Astrocyte (in vitro differentiated cells and primary cell): Measurements from ENCODE around the gene C1QL1. TPM values are rescaled to one million over a fixed set of nuclear protein-coding genes. Genes with fewer than 3 reads are reported as not detected.

Experiments used
- DNase-seq: peaks from one replicate; pipeline ENCODE4 v3.0.0-alpha.2; 2010; ENCODE audit warnings: low read depth
- FAIRE-seq: peaks from 2 replicates; lab custom pipeline; 2011; peaks lifted over from hg19 to GRCh38; lab: Jason Lieb, UNC
- H2AFZ ChIP-seq: 2 replicates; pipeline ENCODE4 v1.6.0; 2012; ENCODE audit warnings: low read depth, low read length, inconsistent platforms
- H3K27ac ChIP-seq: 2 replicates; pipeline ENCODE4 v1.5.1; 2011; ENCODE audit warnings: low read depth, low read length, inconsistent platforms
- H3K27me3 ChIP-seq: 2 replicates; pipeline ENCODE4 v1.6.0; 2011; ENCODE audit warnings: low read length, inconsistent platforms; ENCODE audit not compliant: insufficient read depth
- H3K36me3 ChIP-seq: 2 replicates; pipeline ENCODE4 v1.5.1; 2011; ENCODE audit warnings: low read length, inconsistent platforms; ENCODE audit not compliant: insufficient read depth
- H3K4me1 ChIP-seq: 2 replicates; pipeline ENCODE4 v1.5.1; 2011; ENCODE audit warnings: low read length, inconsistent platforms; ENCODE audit not compliant: insufficient read depth
- H3K4me2 ChIP-seq: 2 replicates; pipeline ENCODE4 v1.6.0; 2012; ENCODE audit warnings: low read length, inconsistent platforms
- H3K4me3 ChIP-seq: 2 replicates; pipeline ENCODE4 v1.5.1; 2011; ENCODE audit warnings: low read depth, mild to moderate bottlenecking, low read length, inconsistent platforms; ENCODE audit not compliant: insufficient read depth
- H3K79me2 ChIP-seq: 2 replicates; pipeline ENCODE4 v1.6.0; 2012; ENCODE audit warnings: mild to moderate bottlenecking, low read length, inconsistent platforms; ENCODE audit not compliant: insufficient read depth
- H3K9ac ChIP-seq: 2 replicates; pipeline ENCODE4 v1.6.0; 2012; ENCODE audit warnings: mild to moderate bottlenecking, low read length, inconsistent platforms
- H3K9me3 ChIP-seq: 2 replicates; pipeline ENCODE4 v1.5.1; 2012; ENCODE audit warnings: low read depth, mild to moderate bottlenecking, low read length, inconsistent platforms; ENCODE audit not compliant: insufficient read depth
- H4K20me1 ChIP-seq: 2 replicates; pipeline ENCODE4 v1.6.0; 2012; ENCODE audit warnings: low read length, inconsistent platforms; ENCODE audit not compliant: insufficient read depth
- H3K27ac Mint-ChIP-seq: one replicate; pipeline ENCODE4 v1.8.0; 2021; ENCODE audit warnings: mild to moderate bottlenecking, mixed read lengths; ENCODE audit not compliant: unreplicated experiment
- H3K27me3 Mint-ChIP-seq: one replicate; pipeline ENCODE4 v1.8.0; 2021; ENCODE audit warnings: low read depth, mixed read lengths; ENCODE audit not compliant: unreplicated experiment
- H3K36me3 Mint-ChIP-seq: one replicate; pipeline ENCODE4 v1.8.0; 2021; ENCODE audit warnings: low read depth, mixed read lengths; ENCODE audit not compliant: unreplicated experiment
- H3K4me1 Mint-ChIP-seq: one replicate; pipeline ENCODE4 v1.8.0; 2021; ENCODE audit warnings: low read depth, mixed read lengths; ENCODE audit not compliant: unreplicated experiment
- H3K4me3 Mint-ChIP-seq: one replicate; pipeline ENCODE4 v1.8.0; 2021; ENCODE audit warnings: mild to moderate bottlenecking, moderate library complexity, mixed read lengths; ENCODE audit not compliant: unreplicated experiment
- H3K9me3 Mint-ChIP-seq: one replicate; pipeline ENCODE4 v1.8.0; 2021; ENCODE audit warnings: mild to moderate bottlenecking, mixed read lengths; ENCODE audit not compliant: unreplicated experiment
- CTCF ChIP-seq: IDR thresholded peaks from 2 replicates; pipeline ENCODE4 v1.5.1; 2011; ENCODE audit warnings: low read depth, mild to moderate bottlenecking, inconsistent platforms, low read length, moderate library complexity; ENCODE audit not compliant: insufficient read depth
- EZH2 ChIP-seq: IDR thresholded peaks from 2 replicates; pipeline ENCODE4 v1.6.1; 2012; ENCODE audit warnings: mild to moderate bottlenecking, low read length, inconsistent platforms; ENCODE audit not compliant: insufficient read depth
- total RNA-seq: library from RNA; stranded (reverse); gene quantifications from 2 replicates; pipeline ENCODE4 v1.2.1, GENCODE V29; 2021

C1QL1 gene
- total RNA-seq, 1 donor from 2014 or later = not detected

- Histone ChIP-seq H3K79me2 (no peaks in the 10 kb centered on the region), H2AFZ (peak overlapping the region; percentile 23), H3K4me1 (no peaks in the 10 kb centered on the region), H3K9me3 (no peaks in the 10 kb centered on the region), H3K27me3 (peaks cover 4% of the 10 kb centered on the region), H4K20me1 (no peaks in the 10 kb centered on the region), H3K36me3 (no peaks in the 10 kb centered on the region), H3K9ac (no peak overlapping the region), H3K4me3 (no peak overlapping the region), H3K27ac (no peak overlapping the region), H3K4me2 (no peak overlapping the region)
- Mint-ChIP-seq H3K27ac (no peak overlapping the region), H3K27me3 (peaks cover 46% of the 10 kb centered on the region), H3K4me1 (peaks cover 4% of the 10 kb centered on the region), H3K4me3 (no peak overlapping the region), H3K36me3 (peaks cover 2% of the 10 kb centered on the region), H3K9me3 (no peaks in the 10 kb centered on the region)
- no peak for FAIRE-seq
- DNase-seq = no peak
- no peak for TF ChIP-seq CTCF
- TF ChIP-seq EZH2 = no peak
These were observed 20.2 kb upstream of the C1QL1 start for GRCh38 chr17:44988044-44988942.

- no peak for TF ChIP-seq CTCF
- no peak for TF ChIP-seq EZH2
- H4K20me1 ChIP-seq = no peaks in the 10 kb centered on the region
- Mint-ChIP-seq H3K9me3 (no peaks in the 10 kb centered on the region), H3K27ac (no peak overlapping the region), H3K27me3 (peaks cover 34% of the 10 kb centered on the region), H3K4me3 (no peak overlapping the region), H3K4me1 (peaks cover 4% of the 10 kb centered on the region), H3K36me3 (no peaks in the 10 kb centered on the region)
- no peak overlapping the region for H2AFZ ChIP-seq
- no peak overlapping the region for H3K9ac ChIP-seq
- no peak overlapping the region for H3K4me2 ChIP-seq
- H3K9me3 ChIP-seq = no peaks in the 10 kb centered on the region
- peaks cover 9% of the 10 kb centered on the region for H3K4me1 ChIP-seq
- H3K79me2 ChIP-seq = no peaks in the 10 kb centered on the region
- no peak for DNase-seq
- no peak for FAIRE-seq
- H3K36me3 ChIP-seq = no peaks in the 10 kb centered on the region
- H3K27ac ChIP-seq = no peak overlapping the region
- H3K27me3 ChIP-seq = peaks cover 10% of the 10 kb centered on the region
- no peak overlapping the region for H3K4me3 ChIP-seq
These were observed 15.5 kb upstream of the C1QL1 start for GRCh38 chr17:44983563-44983962.

- FAIRE-seq (no peak), DNase-seq (no peak)
- TF ChIP-seq CTCF (no peak), EZH2 (no peak)
- peaks cover under 1% of the 10 kb centered on the region for H3K4me1 Mint-ChIP-seq
- peak overlapping the region; percentile 76 for H3K4me2 ChIP-seq
- no peak overlapping the region for H3K4me3 Mint-ChIP-seq
- H3K27me3 ChIP-seq = peaks cover 14% of the 10 kb centered on the region
- H3K36me3 ChIP-seq = no peaks in the 10 kb centered on the region
- no peak overlapping the region for H2AFZ ChIP-seq
- H3K4me3 ChIP-seq = no peak overlapping the region
- no peaks in the 10 kb centered on the region for H4K20me1 ChIP-seq
- no peak overlapping the region for H3K9ac ChIP-seq
- H3K27me3 Mint-ChIP-seq = peaks cover 37% of the 10 kb centered on the region
- no peaks in the 10 kb centered on the region for H3K79me2 ChIP-seq
- no peaks in the 10 kb centered on the region for H3K9me3 Mint-ChIP-seq
- no peaks in the 10 kb centered on the region for H3K9me3 ChIP-seq
- peaks cover 9% of the 10 kb centered on the region for H3K4me1 ChIP-seq
- no peak overlapping the region for H3K27ac ChIP-seq
- H3K27ac Mint-ChIP-seq = no peak overlapping the region
- H3K36me3 Mint-ChIP-seq = no peaks in the 10 kb centered on the region
These were observed 14.1 kb upstream of the C1QL1 start for GRCh38 chr17:44982113-44982702.
